Neutrophil (primary cell): Measurements from ENCODE around the gene RDH8.
"Not testable (repeated sequence)": the region's sequence is repeated elsewhere in the genome, so short reads cannot be mapped to it uniquely, and the experiment has no call there.

Experiments used
- H3K27ac ChIP-seq: fragments of 200-600 bp; sonication (generic); 2 replicates; pipeline ENCODE4 v1.5.1; 2016; ENCODE audit warnings: mild to moderate bottlenecking, moderate library complexity
- H3K27me3 ChIP-seq: fragments of 200-600 bp; sonication (generic); 2 replicates; pipeline ENCODE4 v1.6.0; 2016; ENCODE audit warnings: mild to moderate bottlenecking
- H3K36me3 ChIP-seq: fragments of 200-600 bp; sonication (generic); 2 replicates; pipeline ENCODE4 v1.5.1; 2017
- H3K4me1 ChIP-seq, 2 experiments: fragments of 200-600 bp in 1 of 2; sonication (generic) in 1 of 2; 1 replicate in 1 of 2; 2 replicates in 1 of 2; pipeline versions ENCODE4 v1.5.1 to v1.6.1; 2013 to 2016; ENCODE audit warnings: low read depth in 1 of 2, low read length in 1 of 2, mild to moderate bottlenecking in 1 of 2, moderate library complexity in 1 of 2; ENCODE audit not compliant: control insufficient read depth in 1 of 2, insufficient read depth in 1 of 2
- H3K4me3 ChIP-seq, 2 experiments: fragments of 200-600 bp in 1 of 2; sonication (generic) in 1 of 2; 1 replicate in 1 of 2; 2 replicates in 1 of 2; pipeline ENCODE4 v1.5.1; 2013 to 2016; ENCODE audit warnings: low read depth in 1 of 2, low read length in 1 of 2, mild to moderate bottlenecking in 1 of 2, moderate library complexity in 1 of 2
- H3K9me3 ChIP-seq: fragments of 200-600 bp; sonication (generic); 2 replicates; pipeline ENCODE4 v1.5.1; 2016
- CTCF ChIP-seq: fragments of 200-600 bp; sonication (generic); IDR thresholded peaks from 2 replicates; pipeline ENCODE4 v1.5.1; 2016; ENCODE audit warnings: antibody characterized with exemption

RDH8 gene

DNA sequence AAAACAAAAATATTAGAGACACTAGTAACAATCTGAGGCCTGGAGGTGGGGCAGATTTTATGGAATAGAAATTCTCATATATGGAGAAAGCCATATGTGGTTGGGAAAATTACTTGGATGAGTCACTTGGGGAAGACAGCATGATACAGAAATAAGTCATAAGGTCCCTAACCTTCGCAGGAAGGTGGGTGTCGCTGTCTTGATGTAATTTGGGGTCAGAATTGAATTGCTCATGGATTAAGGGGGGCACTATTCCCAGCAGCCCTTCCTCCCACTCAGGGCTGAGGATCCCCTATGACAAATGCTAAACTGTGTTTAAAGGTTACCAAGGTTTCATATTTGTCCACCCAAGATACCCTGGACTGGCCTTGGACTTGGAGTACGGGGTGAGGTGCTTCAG is 5.0 kb downstream of the RDH8 start:
- H3K9me3 ChIP-seq, result no peaks in the 10 kb centered on the region
- TF ChIP-seq CTCF, result no peak
- H3K27me3 ChIP-seq, result peaks cover 33% of the 10 kb centered on the region
- no peak overlapping the region for H3K4me3 ChIP-seq
- H3K4me1 ChIP-seq, result no peaks in the 10 kb centered on the region
- no peak overlapping the region for H3K27ac ChIP-seq
- H3K36me3 ChIP-seq, result no peaks in the 10 kb centered on the region

DNA sequence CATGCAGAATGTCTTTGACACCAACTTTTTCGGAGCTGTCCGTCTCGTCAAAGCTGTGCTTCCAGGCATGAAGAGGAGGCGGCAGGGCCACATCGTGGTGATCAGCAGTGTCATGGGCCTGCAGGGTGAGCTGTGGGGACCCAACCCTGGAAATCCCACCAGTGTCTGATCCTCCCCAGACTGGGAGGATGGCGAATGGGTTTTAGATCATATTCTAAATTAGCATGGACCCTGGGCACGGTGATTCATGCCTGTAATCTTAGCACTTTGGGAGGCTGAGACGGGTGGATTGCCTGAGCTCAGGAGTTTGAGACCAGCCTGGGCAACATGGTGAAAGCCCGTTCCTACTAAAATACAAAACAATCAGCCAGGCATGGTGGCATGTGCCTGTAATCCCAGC is 5.5 kb downstream of the RDH8 start:
- no peaks in the 10 kb centered on the region for H3K9me3 ChIP-seq
- no peak for TF ChIP-seq CTCF
- no peak overlapping the region for H3K4me3 ChIP-seq
- peaks cover 29% of the 10 kb centered on the region for H3K27me3 ChIP-seq
- H3K27ac ChIP-seq, result no peak overlapping the region
- no peaks in the 10 kb centered on the region for H3K36me3 ChIP-seq
- H3K4me1 ChIP-seq, result no peaks in the 10 kb centered on the region

DNA sequence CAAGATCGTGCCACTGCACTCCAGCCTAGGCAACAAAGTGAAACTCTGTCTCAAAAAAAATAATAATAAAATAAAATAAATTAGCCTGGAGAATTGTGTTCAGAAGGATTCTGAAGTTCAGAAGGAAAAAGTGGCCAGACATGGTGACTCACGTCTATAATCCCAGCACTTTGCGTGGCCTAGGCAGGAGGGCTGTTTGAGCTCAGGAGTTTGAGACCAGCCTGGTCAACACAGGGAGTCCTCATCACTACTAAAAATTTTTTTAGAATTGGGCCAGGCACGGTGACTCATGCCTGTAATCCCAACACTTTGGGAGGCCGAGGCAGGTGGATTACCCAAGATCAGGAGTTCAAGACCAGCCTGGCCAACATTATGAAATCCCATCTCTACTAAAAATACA is 6.0 kb downstream of the RDH8 start:
- TF ChIP-seq CTCF, result no peak
- Histone ChIP-seq H3K27ac (no peak overlapping the region), H3K4me1 (no peaks in the 10 kb centered on the region), H3K9me3 (no peaks in the 10 kb centered on the region), H3K27me3 (peaks cover 24% of the 10 kb centered on the region), H3K4me3 (no peak overlapping the region), H3K36me3 (no peaks in the 10 kb centered on the region)

GRCh38 chr19:10020851-10021250 is 7.6 kb downstream of the RDH8 start:
- Histone ChIP-seq H3K27me3 (peaks cover 23% of the 10 kb centered on the region), H3K36me3 (no peaks in the 10 kb centered on the region), H3K4me3 (no peak overlapping the region), H3K4me1 (no peaks in the 10 kb centered on the region), H3K9me3 (no peaks in the 10 kb centered on the region), H3K27ac (no peak overlapping the region)
- no peak for TF ChIP-seq CTCF

DNA sequence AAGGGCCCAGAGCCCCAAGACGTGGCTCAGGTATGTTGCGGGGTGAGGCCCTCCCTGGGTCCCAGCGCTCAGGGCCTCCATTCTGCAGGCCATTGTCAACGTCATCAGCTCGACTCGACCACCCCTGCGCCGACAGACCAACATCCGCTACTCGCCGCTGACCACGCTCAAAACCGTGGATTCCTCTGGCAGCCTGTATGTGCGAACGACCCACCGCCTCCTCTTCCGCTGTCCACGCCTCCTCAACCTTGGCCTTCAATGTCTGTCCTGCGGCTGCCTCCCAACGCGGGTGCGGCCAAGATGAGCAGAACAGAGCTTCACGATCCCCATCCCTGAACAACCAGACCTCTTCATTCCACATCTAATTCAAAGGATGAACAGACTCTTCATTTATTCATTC is 8.2 kb downstream of the RDH8 start:
- Histone ChIP-seq H3K27ac (no peak overlapping the region), H3K4me3 (no peak overlapping the region), H3K27me3 (peaks cover 28% of the 10 kb centered on the region), H3K36me3 (no peaks in the 10 kb centered on the region), H3K4me1 (no peaks in the 10 kb centered on the region), H3K9me3 (no peaks in the 10 kb centered on the region)
- no peak for TF ChIP-seq CTCF

GRCh38 chr19:10021863-10022262 is 8.6 kb downstream of the RDH8 start:
- Histone ChIP-seq H3K9me3 (no peaks in the 10 kb centered on the region), H3K36me3 (no peaks in the 10 kb centered on the region), H3K27ac (no peak overlapping the region), H3K27me3 (peaks cover 32% of the 10 kb centered on the region), H3K4me1 (no peaks in the 10 kb centered on the region), H3K4me3 (no peak overlapping the region)
- TF ChIP-seq CTCF, result no peak

GRCh38 chr19:10023096-10023495 is 9.8 kb downstream of the RDH8 start:
- H3K27me3 ChIP-seq, result peaks cover 42% of the 10 kb centered on the region
- H3K4me1 ChIP-seq, H3K27ac ChIP-seq, H3K9me3 ChIP-seq, H3K36me3 ChIP-seq, H3K4me3 ChIP-seq: not testable (repeated sequence)
